WTC11 (cell line): ENCODE results near the gene PPP2R1B.

Experiments used
- ZBTB21 ChIP-seq: sonication (generic); formaldehyde crosslinking; IDR thresholded peaks from 2 replicates; pipeline ENCODE4 v1.8.1; 2023; ENCODE audit warnings: mild to moderate bottlenecking, missing genetic modification reagents, borderline replicate concordance
- ZNF138 ChIP-seq: sonication (generic); formaldehyde crosslinking; conservative IDR thresholded peaks from 2 replicates; pipeline ENCODE4 v1.8.1; 2022; ENCODE audit warnings: mild to moderate bottlenecking, moderate library complexity, missing genetic modification reagents
- TF ChIP-seq, protein P1 (sequence below): fragments of 200-600 bp; IDR thresholded peaks from 2 replicates; pipeline ENCODE4 v1.8.0; 2022; ENCODE audit warnings: antibody characterized with exemption

DNA sequence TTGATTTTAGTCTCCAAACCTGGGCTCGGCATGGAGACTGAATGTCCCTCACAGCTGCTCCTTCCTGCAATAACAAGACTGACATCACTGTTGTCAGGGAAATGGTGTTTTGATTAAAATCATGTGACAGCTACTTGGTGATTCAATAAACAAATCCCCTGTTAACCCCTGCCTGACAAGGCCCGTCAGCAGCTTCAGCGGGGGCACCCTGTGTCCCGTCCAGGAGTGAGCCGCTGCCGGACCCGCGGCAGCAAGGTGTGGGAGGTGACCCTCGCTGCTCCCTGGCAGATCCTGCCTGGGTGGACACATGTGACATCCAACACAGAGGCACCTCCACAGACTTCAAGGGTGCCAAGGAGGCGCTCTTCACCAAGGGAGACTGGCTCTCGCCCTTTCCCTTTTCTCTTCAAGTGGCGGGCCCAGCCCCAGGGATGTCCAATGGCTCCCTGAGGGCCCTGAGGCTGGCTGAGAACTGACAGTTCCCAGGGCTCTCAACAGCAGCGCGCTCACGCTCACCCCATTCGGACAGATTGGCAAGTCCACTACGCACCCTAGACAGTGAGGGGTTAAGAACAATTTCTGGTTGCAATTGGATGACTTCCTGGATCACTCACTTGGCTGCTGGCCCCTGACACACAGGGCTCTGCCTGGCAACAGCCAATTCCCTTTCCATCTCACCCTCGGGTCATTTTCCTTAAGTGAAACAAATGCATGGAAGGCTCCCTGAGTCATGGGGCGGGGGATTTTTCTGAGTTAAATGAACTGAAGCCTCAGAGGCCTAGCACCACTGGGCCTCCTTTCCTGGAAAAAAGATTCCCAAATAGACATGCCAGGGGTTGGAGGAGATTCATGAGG is 30.7 kb downstream of the PPP2R1B start:
- no peak for TF ChIP-seq ZBTB21
- TF ChIP-seq, protein P1, sequence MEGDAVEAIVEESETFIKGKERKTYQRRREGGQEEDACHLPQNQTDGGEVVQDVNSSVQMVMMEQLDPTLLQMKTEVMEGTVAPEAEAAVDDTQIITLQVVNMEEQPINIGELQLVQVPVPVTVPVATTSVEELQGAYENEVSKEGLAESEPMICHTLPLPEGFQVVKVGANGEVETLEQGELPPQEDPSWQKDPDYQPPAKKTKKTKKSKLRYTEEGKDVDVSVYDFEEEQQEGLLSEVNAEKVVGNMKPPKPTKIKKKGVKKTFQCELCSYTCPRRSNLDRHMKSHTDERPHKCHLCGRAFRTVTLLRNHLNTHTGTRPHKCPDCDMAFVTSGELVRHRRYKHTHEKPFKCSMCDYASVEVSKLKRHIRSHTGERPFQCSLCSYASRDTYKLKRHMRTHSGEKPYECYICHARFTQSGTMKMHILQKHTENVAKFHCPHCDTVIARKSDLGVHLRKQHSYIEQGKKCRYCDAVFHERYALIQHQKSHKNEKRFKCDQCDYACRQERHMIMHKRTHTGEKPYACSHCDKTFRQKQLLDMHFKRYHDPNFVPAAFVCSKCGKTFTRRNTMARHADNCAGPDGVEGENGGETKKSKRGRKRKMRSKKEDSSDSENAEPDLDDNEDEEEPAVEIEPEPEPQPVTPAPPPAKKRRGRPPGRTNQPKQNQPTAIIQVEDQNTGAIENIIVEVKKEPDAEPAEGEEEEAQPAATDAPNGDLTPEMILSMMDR, result no peak
- TF ChIP-seq ZNF138 (CRISPR knock-in tag), result no peak
